Adrenal gland (tissue), 5 donors: ENCODE data around the gene MED25.

Experiments used
- CTCF ChIP-seq, 6 experiments: fragments of 450-650 bp in 4 of 6; fragments of 200-600 bp in 2 of 6; sonication (generic) in 1 of 6; IDR thresholded peaks; 1 replicate in 5 of 6; 2 replicates in 1 of 6; pipeline versions ENCODE4 v1.5.1 to v1.8.0; 2016 to 2021; ENCODE audit warnings: antibody characterized with exemption in 6 of 6, mild to moderate bottlenecking in 2 of 6, moderate library complexity in 1 of 6
- POLR2A ChIP-seq, 2 donors: fragments of 450-650 bp; IDR thresholded peaks; one replicate each; pipeline ENCODE4 v1.6.1; 2017; ENCODE audit warnings: antibody characterized with exemption in 2 of 2, mild to moderate bottlenecking in 2 of 2, moderate library complexity in 1 of 2
- donor health status: DM: no; HTN: no; CAD: no.

GRCh38 chr19:49809160-49809940, 8.7 kb upstream of the MED25 start:
- TF ChIP-seq CTCF (IDR thresholded peaks at IDR 0.05) (peak in 3 of 6 experiments; percentile 8 to 18 (median 16)), POLR2A (IDR thresholded peaks at IDR 0.05) (peak; percentile 9 to 76)
